ENCODE data around the gene NARF. TPM values are rescaled to one million over a fixed set of nuclear protein-coding genes. Genes with fewer than 3 reads are reported as not detected.

The NARF gene
- total RNA-seq, 2 donors from 2014 or later: 64.0 to 70.8 TPM

- H3K4me3 ChIP-seq (ENCODE audit: low read length): no peak overlapping the region
- no peaks in the 10 kb centered on the region for H3K27me3 ChIP-seq (ENCODE audit: control insufficient read depth, insufficient read depth, low read length, poor library complexity, severe bottlenecking)
- 96 to 100% methylated on average over 8 to 9 of the region's 10 CpGs for WGBS, 2 experiments (ENCODE audit: insufficient coverage in 1 of 2, insufficient read length in 1 of 2)
- no peaks in the 10 kb centered on the region for H3K36me3 ChIP-seq (ENCODE audit: control insufficient read depth, insufficient read depth, low read length)
- DNase-seq: no peak
- Mint-ChIP-seq H3K27ac (no peak overlapping the region), H3K9me3 (peaks cover 4% of the 10 kb centered on the region), H3K36me3 (ENCODE audit: low read depth) (peaks cover 3% of the 10 kb centered on the region), H3K27me3 (ENCODE audit: insufficient read depth) (peaks cover 6% of the 10 kb centered on the region), H3K4me3 (no peak overlapping the region), H3K4me1 (peaks cover 3% of the 10 kb centered on the region)
- H3K9me3 ChIP-seq (ENCODE audit: control insufficient read depth, low read length): no peaks in the 10 kb centered on the region
- no peaks in the 10 kb centered on the region for H3K4me1 ChIP-seq (ENCODE audit: control insufficient read depth, insufficient read depth, low read length)
- no peak overlapping the region for H3K27ac ChIP-seq (ENCODE audit: low read depth, low read length)
- TF ChIP-seq, protein P1, sequence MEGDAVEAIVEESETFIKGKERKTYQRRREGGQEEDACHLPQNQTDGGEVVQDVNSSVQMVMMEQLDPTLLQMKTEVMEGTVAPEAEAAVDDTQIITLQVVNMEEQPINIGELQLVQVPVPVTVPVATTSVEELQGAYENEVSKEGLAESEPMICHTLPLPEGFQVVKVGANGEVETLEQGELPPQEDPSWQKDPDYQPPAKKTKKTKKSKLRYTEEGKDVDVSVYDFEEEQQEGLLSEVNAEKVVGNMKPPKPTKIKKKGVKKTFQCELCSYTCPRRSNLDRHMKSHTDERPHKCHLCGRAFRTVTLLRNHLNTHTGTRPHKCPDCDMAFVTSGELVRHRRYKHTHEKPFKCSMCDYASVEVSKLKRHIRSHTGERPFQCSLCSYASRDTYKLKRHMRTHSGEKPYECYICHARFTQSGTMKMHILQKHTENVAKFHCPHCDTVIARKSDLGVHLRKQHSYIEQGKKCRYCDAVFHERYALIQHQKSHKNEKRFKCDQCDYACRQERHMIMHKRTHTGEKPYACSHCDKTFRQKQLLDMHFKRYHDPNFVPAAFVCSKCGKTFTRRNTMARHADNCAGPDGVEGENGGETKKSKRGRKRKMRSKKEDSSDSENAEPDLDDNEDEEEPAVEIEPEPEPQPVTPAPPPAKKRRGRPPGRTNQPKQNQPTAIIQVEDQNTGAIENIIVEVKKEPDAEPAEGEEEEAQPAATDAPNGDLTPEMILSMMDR (conservative IDR thresholded peaks at IDR 0.05): no peak
- no peak overlapping the region for H3K9ac ChIP-seq (ENCODE audit: extremely low read depth, low read length, poor library complexity, severe bottlenecking)
These were observed 58.8 kb downstream of the NARF start for GRCh38 chr17:82517230-82517865.

DNA sequence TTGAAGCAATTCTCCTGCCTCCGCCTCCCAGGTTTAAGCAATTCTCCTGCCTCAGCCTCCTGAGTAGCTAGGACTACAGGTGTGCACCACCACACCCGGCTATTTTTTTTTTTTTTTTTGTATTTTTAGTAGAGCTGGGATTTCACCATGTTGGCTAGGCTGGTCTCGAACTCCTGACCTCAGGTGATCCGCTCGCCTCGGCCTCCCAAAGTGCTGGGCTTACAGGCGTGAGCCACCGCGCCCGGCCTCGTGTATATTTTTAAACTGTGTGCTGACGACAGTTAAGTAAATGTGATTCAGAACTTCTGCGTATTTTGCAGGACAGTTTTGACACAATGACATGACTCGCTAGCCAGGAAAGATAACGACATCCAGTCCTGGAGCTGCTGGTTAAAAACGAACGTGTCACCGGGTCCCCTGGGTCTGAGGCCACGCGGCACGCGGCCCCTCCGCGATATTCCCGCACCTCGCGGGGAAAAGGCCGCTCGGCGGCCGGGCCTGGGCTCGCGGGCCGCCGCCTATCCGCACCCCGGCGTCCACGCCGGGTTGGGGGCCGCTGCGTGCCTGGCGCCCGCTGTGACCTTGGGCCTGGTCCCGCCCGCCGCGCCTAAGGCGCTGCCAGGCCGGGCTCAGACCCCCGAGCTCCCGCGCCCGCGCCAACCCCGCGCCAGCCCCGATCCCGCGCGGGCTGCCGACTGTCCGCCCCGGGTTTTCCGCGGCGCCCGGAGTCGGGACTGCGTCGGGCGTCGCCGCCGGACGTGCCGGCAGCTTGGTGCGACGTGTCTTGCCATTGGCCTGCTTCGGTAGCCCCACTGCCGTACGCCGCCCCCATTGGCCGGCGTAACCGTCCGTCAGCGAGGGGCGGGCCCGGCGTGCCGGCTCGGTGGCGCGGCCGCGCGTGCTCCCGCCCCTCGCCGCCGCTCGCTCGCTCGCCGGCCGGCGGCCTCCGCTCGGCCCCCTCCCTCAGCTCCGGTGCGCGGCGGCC is 60.6 kb downstream of the NARF start, which contains the start of gene FOXK2:
Gene FOXK2, plus strand, starts transcription at position 907 of the 985 bp plus-strand sequence. CDS start 157 bp downstream, outside the sequence.
- peaks cover 2% of the 10 kb centered on the region for H3K27me3 Mint-ChIP-seq (ENCODE audit: insufficient read depth)
- 4 to 8% methylated on average over 55 to 114 of the region's 114 CpGs for WGBS, 2 experiments (ENCODE audit: insufficient coverage in 1 of 2, insufficient read length in 1 of 2)
- no peaks in the 10 kb centered on the region for H3K27me3 ChIP-seq (ENCODE audit: control insufficient read depth, insufficient read depth, low read length, poor library complexity, severe bottlenecking)
- no peaks in the 10 kb centered on the region for H3K4me1 ChIP-seq (ENCODE audit: control insufficient read depth, insufficient read depth, low read length)
- H3K27ac Mint-ChIP-seq: peak within 1 kb of the TSS; percentile 81
- TF ChIP-seq, protein P1 (conservative IDR thresholded peaks at IDR 0.05): no peak
- H3K4me3 Mint-ChIP-seq: peak within 1 kb of the TSS; percentile 76
- no peaks in the 10 kb centered on the region for H3K9me3 ChIP-seq (ENCODE audit: control insufficient read depth, low read length)
- no peaks in the 10 kb centered on the region for H3K9me3 Mint-ChIP-seq
- peak within 1 kb of the TSS; percentile 86 for H3K4me3 ChIP-seq (ENCODE audit: low read length)
- H3K36me3 Mint-ChIP-seq (ENCODE audit: low read depth): peaks cover 8% of the 10 kb centered on the region
- peaks cover 3% of the 10 kb centered on the region for H3K4me1 Mint-ChIP-seq
- peaks cover 9% of the 10 kb centered on the region for H3K36me3 ChIP-seq (ENCODE audit: control insufficient read depth, insufficient read depth, low read length)
- H3K27ac ChIP-seq (ENCODE audit: low read depth, low read length): no peak within 1 kb of the TSS
- peak; percentile 98 for DNase-seq
- H3K9ac ChIP-seq (ENCODE audit: extremely low read depth, low read length, poor library complexity, severe bottlenecking): peak within 1 kb of the TSS; percentile 68

- peak overlapping the region; percentile 81 for H3K27ac Mint-ChIP-seq
These were observed 61.7 kb downstream of the NARF start for GRCh38 chr17:82519971-82520903.

More at GRCh38 chr17:82519971-82520903, 61.7 kb downstream of the NARF start:
- H3K36me3 ChIP-seq (ENCODE audit: control insufficient read depth, insufficient read depth, low read length): peaks cover 9% of the 10 kb centered on the region
- peak overlapping the region; percentile 50 for H3K9ac ChIP-seq (ENCODE audit: extremely low read depth, low read length, poor library complexity, severe bottlenecking)
- H3K27me3 Mint-ChIP-seq (ENCODE audit: insufficient read depth): no peaks in the 10 kb centered on the region
- H3K4me3 ChIP-seq (ENCODE audit: low read length): peak overlapping the region; percentile 86
- peaks cover 3% of the 10 kb centered on the region for H3K4me1 Mint-ChIP-seq
- TF ChIP-seq, protein P1 (conservative IDR thresholded peaks at IDR 0.05): no peak
- peak overlapping the region; percentile 76 for H3K4me3 Mint-ChIP-seq
- WGBS, 2 experiments (ENCODE audit: insufficient coverage in 1 of 2, insufficient read length in 1 of 2): 1 to 2% methylated on average over 24 to 94 of the region's 94 CpGs
- H3K36me3 Mint-ChIP-seq (ENCODE audit: low read depth): peaks cover 11% of the 10 kb centered on the region
- H3K4me1 ChIP-seq (ENCODE audit: control insufficient read depth, insufficient read depth, low read length): no peaks in the 10 kb centered on the region
- H3K27me3 ChIP-seq (ENCODE audit: control insufficient read depth, insufficient read depth, low read length, poor library complexity, severe bottlenecking): no peaks in the 10 kb centered on the region
- no peaks in the 10 kb centered on the region for H3K9me3 ChIP-seq (ENCODE audit: control insufficient read depth, low read length)
- no peaks in the 10 kb centered on the region for H3K9me3 Mint-ChIP-seq
- no peak overlapping the region for H3K27ac ChIP-seq (ENCODE audit: low read depth, low read length)
- peak; percentile 71 for DNase-seq
